Neural progenitor cell (in vitro differentiated cells): ENCODE data around the gene CERK. TPM values are rescaled to one million over a fixed set of nuclear protein-coding genes. Genes with fewer than 3 reads are reported as not detected.

Experiments
- DNase-seq: peaks from one replicate; pipeline ENCODE4 v3.0.0-alpha.2; 2016; ENCODE audit warnings: low spot score
- H2AFZ ChIP-seq: fragments of 200-600 bp; sonication (generic); replicated peaks from 2 replicates; pipeline ENCODE4 v1.6.1; 2016; ENCODE audit warnings: antibody characterized with exemption
- H3F3A ChIP-seq: fragments of 200-600 bp; sonication (generic); 2 replicates; pipeline ENCODE4 v1.6.1; 2016; ENCODE audit warnings: antibody characterized with exemption, low read depth
- H3K27ac ChIP-seq: fragments of 200-600 bp; sonication (generic); 2 replicates; pipeline ENCODE4 v1.5.1; 2016; ENCODE audit warnings: mild to moderate bottlenecking
- H3K27me3 ChIP-seq: fragments of 200-600 bp; sonication (generic); 2 replicates; pipeline ENCODE4 v1.6.1; 2016; ENCODE audit warnings: mild to moderate bottlenecking, moderate library complexity
- H3K36me3 ChIP-seq: fragments of 200-600 bp; sonication (generic); 2 replicates; pipeline ENCODE4 v1.5.1; 2016
- H3K4me1 ChIP-seq: fragments of 200-600 bp; sonication (generic); 2 replicates; pipeline ENCODE4 v1.6.1; 2016; ENCODE audit warnings: mixed run types
- H3K4me2 ChIP-seq: fragments of 200-600 bp; sonication (generic); 2 replicates; pipeline ENCODE4 v1.6.1; 2016
- H3K4me3 ChIP-seq: fragments of 200-600 bp; sonication (generic); 2 replicates; pipeline ENCODE4 v1.5.1; 2016
- H3K79me2 ChIP-seq: fragments of 200-600 bp; sonication (generic); 2 replicates; pipeline ENCODE4 v1.6.1; 2016; ENCODE audit warnings: low read depth
- H3K9ac ChIP-seq: fragments of 200-600 bp; sonication (generic); 2 replicates; pipeline ENCODE4 v1.6.1; 2016
- H3K9me3 ChIP-seq: fragments of 200-600 bp; sonication (generic); 2 replicates; pipeline ENCODE4 v1.5.1; 2016; ENCODE audit warnings: low read depth
- H4K20me1 ChIP-seq: fragments of 200-600 bp; sonication (generic); 2 replicates; pipeline ENCODE4 v1.6.1; 2016; ENCODE audit warnings: low read depth
- H3K27ac Mint-ChIP-seq: 3 replicates; pipeline ENCODE4 v1.8.0; 2021; ENCODE audit warnings: mixed read lengths
- H3K27me3 Mint-ChIP-seq: 2 replicates; pipeline ENCODE4 v1.8.0; 2022; ENCODE audit warnings: low read depth, mild to moderate bottlenecking, inconsistent platforms, moderate library complexity, mixed read lengths; ENCODE audit not compliant: insufficient read depth
- H3K36me3 Mint-ChIP-seq: 3 replicates; pipeline ENCODE4 v1.8.0; 2021; ENCODE audit warnings: mixed read lengths
- H3K4me1 Mint-ChIP-seq: 3 replicates; pipeline ENCODE4 v1.8.0; 2021; ENCODE audit warnings: mixed read lengths
- H3K4me3 Mint-ChIP-seq: 3 replicates; pipeline ENCODE4 v1.8.0; 2021; ENCODE audit warnings: mild to moderate bottlenecking, moderate library complexity, mixed read lengths
- H3K9me3 Mint-ChIP-seq: 3 replicates; pipeline ENCODE4 v1.8.0; 2020; ENCODE audit warnings: mixed read lengths
- EZH2 ChIP-seq: fragments of 200-600 bp; sonication (generic); IDR thresholded peaks from 2 replicates; pipeline ENCODE4 v1.6.1; 2017; ENCODE audit warnings: antibody characterized with exemption, mild to moderate bottlenecking, moderate library complexity
- EZH2phosphoT487 ChIP-seq: fragments of 200-600 bp; sonication (generic); IDR thresholded peaks from 2 replicates; pipeline ENCODE4 v1.6.1; 2017; ENCODE audit warnings: antibody characterized with exemption
- total RNA-seq: library from RNA; depleted of rRNA; stranded (reverse); fragments of >200 nt; gene quantifications from 2 replicates; pipeline ENCODE4 v1.2.3, GENCODE V29; 2015; ENCODE audit warnings: low replicate concordance
- TF ChIP-seq, protein P1 (sequence below): fragments of 200-600 bp; sonication (generic); IDR thresholded peaks from 2 replicates; pipeline ENCODE4 v1.5.1; 2017; ENCODE audit warnings: antibody characterized with exemption, mild to moderate bottlenecking

CERK gene
- total RNA-seq, 1 donor from 2014 or later: 53.6 TPM

- Histone ChIP-seq H3K27ac (no peak overlapping the region), H3K27me3 (no peaks in the 10 kb centered on the region), H3K79me2 (no peaks in the 10 kb centered on the region), H3K4me3 (no peak overlapping the region), H3K36me3 (no peaks in the 10 kb centered on the region), H2AFZ (no peak overlapping the region), H3K4me2 (no peak overlapping the region), H4K20me1 (peaks cover 7% of the 10 kb centered on the region), H3K9ac (no peak overlapping the region), H3K4me1 (no peaks in the 10 kb centered on the region), H3K9me3 (no peaks in the 10 kb centered on the region), H3F3A (no peaks in the 10 kb centered on the region)
- TF ChIP-seq, protein P1, sequence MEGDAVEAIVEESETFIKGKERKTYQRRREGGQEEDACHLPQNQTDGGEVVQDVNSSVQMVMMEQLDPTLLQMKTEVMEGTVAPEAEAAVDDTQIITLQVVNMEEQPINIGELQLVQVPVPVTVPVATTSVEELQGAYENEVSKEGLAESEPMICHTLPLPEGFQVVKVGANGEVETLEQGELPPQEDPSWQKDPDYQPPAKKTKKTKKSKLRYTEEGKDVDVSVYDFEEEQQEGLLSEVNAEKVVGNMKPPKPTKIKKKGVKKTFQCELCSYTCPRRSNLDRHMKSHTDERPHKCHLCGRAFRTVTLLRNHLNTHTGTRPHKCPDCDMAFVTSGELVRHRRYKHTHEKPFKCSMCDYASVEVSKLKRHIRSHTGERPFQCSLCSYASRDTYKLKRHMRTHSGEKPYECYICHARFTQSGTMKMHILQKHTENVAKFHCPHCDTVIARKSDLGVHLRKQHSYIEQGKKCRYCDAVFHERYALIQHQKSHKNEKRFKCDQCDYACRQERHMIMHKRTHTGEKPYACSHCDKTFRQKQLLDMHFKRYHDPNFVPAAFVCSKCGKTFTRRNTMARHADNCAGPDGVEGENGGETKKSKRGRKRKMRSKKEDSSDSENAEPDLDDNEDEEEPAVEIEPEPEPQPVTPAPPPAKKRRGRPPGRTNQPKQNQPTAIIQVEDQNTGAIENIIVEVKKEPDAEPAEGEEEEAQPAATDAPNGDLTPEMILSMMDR: no peak
- TF ChIP-seq EZH2 (no peak), EZH2phosphoT487 (no peak)
- Mint-ChIP-seq H3K9me3 (no peaks in the 10 kb centered on the region), H3K4me1 (peaks cover 8% of the 10 kb centered on the region), H3K27me3 (peaks cover 5% of the 10 kb centered on the region), H3K4me3 (no peak overlapping the region), H3K27ac (no peak overlapping the region), H3K36me3 (no peaks in the 10 kb centered on the region)
- DNase-seq: no peak
These were observed 75.1 kb downstream of the CERK start for GRCh38 chr22:46663001-46663400.

- H3K4me2 ChIP-seq: no peak overlapping the region
These were observed 75.8 kb downstream of the CERK start for GRCh38 chr22:46662226-46662625.

GRCh38 chr22:46661221-46661851, 76.7 kb downstream of the CERK start:
- H3K27ac ChIP-seq: no peak overlapping the region
- Mint-ChIP-seq H3K27me3 (peaks cover 5% of the 10 kb centered on the region), H3K27ac (no peak overlapping the region), H3K9me3 (no peaks in the 10 kb centered on the region), H3K4me1 (peaks cover 10% of the 10 kb centered on the region), H3K36me3 (no peaks in the 10 kb centered on the region), H3K4me3 (no peak overlapping the region)
- no peak overlapping the region for H3K4me3 ChIP-seq
- no peaks in the 10 kb centered on the region for H3K36me3 ChIP-seq
- no peaks in the 10 kb centered on the region for H3K9me3 ChIP-seq
- no peaks in the 10 kb centered on the region for H3K79me2 ChIP-seq
- H3F3A ChIP-seq: no peaks in the 10 kb centered on the region
- DNase-seq: no peak
- no peak overlapping the region for H3K4me2 ChIP-seq
- no peak overlapping the region for H2AFZ ChIP-seq
- H3K27me3 ChIP-seq: no peaks in the 10 kb centered on the region
- no peak for TF ChIP-seq EZH2phosphoT487
- TF ChIP-seq, protein P1: no peak
- TF ChIP-seq EZH2: no peak
- H3K9ac ChIP-seq: no peak overlapping the region
- H3K4me1 ChIP-seq: no peaks in the 10 kb centered on the region
- peaks cover 7% of the 10 kb centered on the region for H4K20me1 ChIP-seq

More at GRCh38 chr22:46662226-46662625, 75.8 kb downstream of the CERK start:
- H3K79me2 ChIP-seq: no peaks in the 10 kb centered on the region
- DNase-seq: no peak
- TF ChIP-seq EZH2: no peak
- TF ChIP-seq EZH2phosphoT487: no peak
- TF ChIP-seq, protein P1: no peak
- H3K4me1 Mint-ChIP-seq: peaks cover 8% of the 10 kb centered on the region
- H4K20me1 ChIP-seq: peaks cover 7% of the 10 kb centered on the region
- peaks cover 5% of the 10 kb centered on the region for H3K27me3 Mint-ChIP-seq
- H3K4me3 ChIP-seq: no peak overlapping the region
- no peak overlapping the region for H3K27ac Mint-ChIP-seq
- no peaks in the 10 kb centered on the region for H3F3A ChIP-seq
- H3K27me3 ChIP-seq: no peaks in the 10 kb centered on the region
- H3K9ac ChIP-seq: no peak overlapping the region
- H3K9me3 ChIP-seq: no peaks in the 10 kb centered on the region
- no peak overlapping the region for H2AFZ ChIP-seq
- H3K9me3 Mint-ChIP-seq: no peaks in the 10 kb centered on the region
- no peak overlapping the region for H3K27ac ChIP-seq
- no peak overlapping the region for H3K4me3 Mint-ChIP-seq
- no peaks in the 10 kb centered on the region for H3K4me1 ChIP-seq
- H3K36me3 Mint-ChIP-seq: no peaks in the 10 kb centered on the region
- H3K36me3 ChIP-seq: no peaks in the 10 kb centered on the region
